ENCODE results near the gene EGFR.

Gene EGFR

DNA sequence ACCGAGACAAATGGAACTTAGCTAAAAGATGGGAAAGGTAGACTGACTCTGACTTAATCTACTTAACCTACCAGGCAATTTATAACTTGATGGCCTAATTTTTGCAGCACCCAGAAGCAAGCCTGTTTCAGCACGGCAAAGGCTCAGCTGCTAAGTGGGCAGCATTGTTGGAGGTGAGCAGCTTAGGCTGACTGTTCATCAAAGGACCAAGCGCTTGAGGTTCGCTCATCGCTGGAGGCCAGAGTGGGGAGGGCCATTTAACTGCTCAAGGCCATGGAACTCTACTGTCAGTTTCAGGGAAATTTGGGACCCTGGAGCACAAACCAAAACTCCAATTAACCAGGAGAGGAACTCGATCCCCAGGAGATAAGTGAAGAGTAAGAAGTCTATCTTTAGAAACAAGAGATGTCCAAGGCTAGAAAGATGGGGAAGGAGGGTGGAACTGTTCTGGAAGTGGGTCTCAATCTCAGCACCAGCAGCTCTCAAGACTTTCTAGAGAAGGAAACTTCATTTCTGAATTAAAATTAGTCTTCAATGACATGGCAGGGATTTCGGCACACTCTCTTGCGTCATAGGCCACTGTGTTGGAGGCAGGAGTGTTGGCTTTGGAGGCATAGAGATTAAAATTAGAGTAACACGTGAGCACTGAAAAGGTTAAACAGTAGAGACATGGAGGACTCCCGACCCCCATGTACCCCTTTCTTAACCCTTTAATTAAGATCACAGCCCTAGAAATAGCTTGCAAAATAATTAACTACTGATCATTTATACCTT is 43.1 kb downstream of the EGFR start:
- Histone ChIP-seq H3K4me2 (ENCODE audit: low read depth, low read length, poor library complexity, severe bottlenecking) (no peak overlapping the region), H3K36me3 (ENCODE audit: insufficient read depth, low read length) (no peaks in the 10 kb centered on the region), H3K9me3 (ENCODE audit: insufficient read depth, low read depth, low read length) (peaks cover 6% of the 10 kb centered on the region; the same call in 1 of the 2 replicates), H3K4me1 (ENCODE audit: insufficient read depth, low read length, poor library complexity, severe bottlenecking) (no peaks in the 10 kb centered on the region), H3K27me3 (ENCODE audit: insufficient read depth, low read length, poor library complexity, severe bottlenecking) (no peaks in the 10 kb centered on the region), H2AFZ (ENCODE audit: low read length) (no peak overlapping the region), H3F3A (ENCODE audit: low read depth) (no peaks in the 10 kb centered on the region), H3K9me2 (replicated peaks; ENCODE audit: low read depth, low read length) (no peaks in the 10 kb centered on the region), H3K79me2 (ENCODE audit: insufficient read depth, low read length) (no peaks in the 10 kb centered on the region), H3K4me3 (ENCODE audit: low read length, poor library complexity, severe bottlenecking) (no peak overlapping the region), H3K9ac (ENCODE audit: low read depth, low read length, poor library complexity, severe bottlenecking) (no peak overlapping the region), H4K20me1 (ENCODE audit: insufficient read depth, low read length, poor library complexity, severe bottlenecking) (no peaks in the 10 kb centered on the region)
- TF ChIP-seq EZH2phosphoT487 (IDR thresholded peaks at IDR 0.05; ENCODE audit: borderline replicate concordance), result no peak
- TF ChIP-seq, protein P1, sequence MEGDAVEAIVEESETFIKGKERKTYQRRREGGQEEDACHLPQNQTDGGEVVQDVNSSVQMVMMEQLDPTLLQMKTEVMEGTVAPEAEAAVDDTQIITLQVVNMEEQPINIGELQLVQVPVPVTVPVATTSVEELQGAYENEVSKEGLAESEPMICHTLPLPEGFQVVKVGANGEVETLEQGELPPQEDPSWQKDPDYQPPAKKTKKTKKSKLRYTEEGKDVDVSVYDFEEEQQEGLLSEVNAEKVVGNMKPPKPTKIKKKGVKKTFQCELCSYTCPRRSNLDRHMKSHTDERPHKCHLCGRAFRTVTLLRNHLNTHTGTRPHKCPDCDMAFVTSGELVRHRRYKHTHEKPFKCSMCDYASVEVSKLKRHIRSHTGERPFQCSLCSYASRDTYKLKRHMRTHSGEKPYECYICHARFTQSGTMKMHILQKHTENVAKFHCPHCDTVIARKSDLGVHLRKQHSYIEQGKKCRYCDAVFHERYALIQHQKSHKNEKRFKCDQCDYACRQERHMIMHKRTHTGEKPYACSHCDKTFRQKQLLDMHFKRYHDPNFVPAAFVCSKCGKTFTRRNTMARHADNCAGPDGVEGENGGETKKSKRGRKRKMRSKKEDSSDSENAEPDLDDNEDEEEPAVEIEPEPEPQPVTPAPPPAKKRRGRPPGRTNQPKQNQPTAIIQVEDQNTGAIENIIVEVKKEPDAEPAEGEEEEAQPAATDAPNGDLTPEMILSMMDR (conservative IDR thresholded peaks at IDR 0.05; ENCODE audit: low read length), result no peak

DNA sequence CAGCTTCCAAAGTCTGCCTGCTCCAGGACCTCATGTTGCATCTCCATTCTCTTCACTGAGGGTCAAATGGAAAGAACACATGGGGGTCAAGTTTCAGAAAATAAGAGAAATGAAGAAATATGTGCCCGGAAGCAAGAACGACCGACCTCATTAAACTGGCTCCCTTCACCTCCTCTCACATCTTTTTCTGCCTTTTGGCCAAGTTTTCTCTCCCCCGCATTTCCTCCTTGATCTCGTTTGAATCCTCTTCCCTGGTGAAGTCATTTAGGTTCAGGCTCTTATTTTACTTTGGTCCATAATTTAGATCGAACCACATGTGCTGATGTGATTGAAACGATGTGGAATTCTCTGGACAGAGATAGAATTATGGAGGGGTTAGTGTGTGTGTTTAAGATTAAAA is 44.2 kb downstream of the EGFR start:
- no peak overlapping the region for H2AFZ ChIP-seq (ENCODE audit: low read length)
- no peaks in the 10 kb centered on the region for H3K4me1 ChIP-seq (ENCODE audit: insufficient read depth, low read length, poor library complexity, severe bottlenecking)
- no peaks in the 10 kb centered on the region for H3K79me2 ChIP-seq (ENCODE audit: insufficient read depth, low read length)
- H3K4me2 ChIP-seq (ENCODE audit: low read depth, low read length, poor library complexity, severe bottlenecking), result no peak overlapping the region
- H3K9me3 ChIP-seq (ENCODE audit: insufficient read depth, low read depth, low read length), result peaks cover 6% of the 10 kb centered on the region; the same call in 1 of the 2 replicates
- no peaks in the 10 kb centered on the region for H3K36me3 ChIP-seq (ENCODE audit: insufficient read depth, low read length)
- TF ChIP-seq EZH2phosphoT487 (IDR thresholded peaks at IDR 0.05; ENCODE audit: borderline replicate concordance), result no peak
- TF ChIP-seq, protein P1 (conservative IDR thresholded peaks at IDR 0.05; ENCODE audit: low read length), result no peak
- no peak overlapping the region for H3K9ac ChIP-seq (ENCODE audit: low read depth, low read length, poor library complexity, severe bottlenecking)
- H3F3A ChIP-seq (ENCODE audit: low read depth), result no peaks in the 10 kb centered on the region
- H3K27me3 ChIP-seq (ENCODE audit: insufficient read depth, low read length, poor library complexity, severe bottlenecking), result no peaks in the 10 kb centered on the region
- H3K4me3 ChIP-seq (ENCODE audit: low read length, poor library complexity, severe bottlenecking), result no peak overlapping the region
- H4K20me1 ChIP-seq (ENCODE audit: insufficient read depth, low read length, poor library complexity, severe bottlenecking), result no peaks in the 10 kb centered on the region
- H3K9me2 ChIP-seq (replicated peaks; ENCODE audit: low read depth, low read length), result no peaks in the 10 kb centered on the region

DNA sequence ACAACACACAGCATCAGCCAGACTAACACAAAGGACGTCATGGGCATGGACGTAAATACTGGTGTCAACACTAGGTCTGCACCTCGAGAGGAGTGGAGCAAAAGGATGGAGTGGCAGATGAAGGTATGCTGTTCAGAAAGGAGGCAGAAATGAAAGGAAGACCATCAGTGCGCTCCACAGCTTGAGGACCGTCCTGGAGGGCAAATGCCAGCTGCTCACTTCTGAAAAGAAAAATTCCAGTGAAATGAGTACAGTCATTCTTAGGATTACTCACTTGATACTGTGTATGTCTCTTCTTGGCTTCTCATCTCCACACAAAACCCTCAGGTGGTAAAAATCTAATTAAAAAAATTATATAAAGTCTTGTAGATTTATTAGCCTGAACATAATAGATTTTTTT is 44.8 kb downstream of the EGFR start:
- Histone ChIP-seq H3F3A (ENCODE audit: low read depth) (no peaks in the 10 kb centered on the region), H2AFZ (ENCODE audit: low read length) (no peak overlapping the region), H3K4me1 (ENCODE audit: insufficient read depth, low read length, poor library complexity, severe bottlenecking) (no peaks in the 10 kb centered on the region), H3K4me2 (ENCODE audit: low read depth, low read length, poor library complexity, severe bottlenecking) (no peak overlapping the region), H3K9ac (ENCODE audit: low read depth, low read length, poor library complexity, severe bottlenecking) (no peak overlapping the region), H3K27me3 (ENCODE audit: insufficient read depth, low read length, poor library complexity, severe bottlenecking) (no peaks in the 10 kb centered on the region), H3K79me2 (ENCODE audit: insufficient read depth, low read length) (no peaks in the 10 kb centered on the region), H3K9me3 (ENCODE audit: insufficient read depth, low read depth, low read length) (peaks cover 6% of the 10 kb centered on the region; the same call in 1 of the 2 replicates), H3K36me3 (ENCODE audit: insufficient read depth, low read length) (no peaks in the 10 kb centered on the region), H3K9me2 (replicated peaks; ENCODE audit: low read depth, low read length) (no peaks in the 10 kb centered on the region), H3K4me3 (ENCODE audit: low read length, poor library complexity, severe bottlenecking) (no peak overlapping the region), H4K20me1 (ENCODE audit: insufficient read depth, low read length, poor library complexity, severe bottlenecking) (no peaks in the 10 kb centered on the region)
- TF ChIP-seq, protein P1 (conservative IDR thresholded peaks at IDR 0.05; ENCODE audit: low read length), result no peak
- no peak for TF ChIP-seq EZH2phosphoT487 (IDR thresholded peaks at IDR 0.05; ENCODE audit: borderline replicate concordance)

Data from Loucy (cell line).